COLO668 (cell line): ENCODE results near the gene SERPINI1.
A peak's percentile ranks its signal among the peaks of the same experiment; 100 is the strongest.

Source experiments
- DNase-seq: peaks from one replicate; lab custom pipeline; 2025; ENCODE audit not compliant: unreplicated experiment; lab: John Stamatoyannopoulos, UW

SERPINI1 gene

DNA sequence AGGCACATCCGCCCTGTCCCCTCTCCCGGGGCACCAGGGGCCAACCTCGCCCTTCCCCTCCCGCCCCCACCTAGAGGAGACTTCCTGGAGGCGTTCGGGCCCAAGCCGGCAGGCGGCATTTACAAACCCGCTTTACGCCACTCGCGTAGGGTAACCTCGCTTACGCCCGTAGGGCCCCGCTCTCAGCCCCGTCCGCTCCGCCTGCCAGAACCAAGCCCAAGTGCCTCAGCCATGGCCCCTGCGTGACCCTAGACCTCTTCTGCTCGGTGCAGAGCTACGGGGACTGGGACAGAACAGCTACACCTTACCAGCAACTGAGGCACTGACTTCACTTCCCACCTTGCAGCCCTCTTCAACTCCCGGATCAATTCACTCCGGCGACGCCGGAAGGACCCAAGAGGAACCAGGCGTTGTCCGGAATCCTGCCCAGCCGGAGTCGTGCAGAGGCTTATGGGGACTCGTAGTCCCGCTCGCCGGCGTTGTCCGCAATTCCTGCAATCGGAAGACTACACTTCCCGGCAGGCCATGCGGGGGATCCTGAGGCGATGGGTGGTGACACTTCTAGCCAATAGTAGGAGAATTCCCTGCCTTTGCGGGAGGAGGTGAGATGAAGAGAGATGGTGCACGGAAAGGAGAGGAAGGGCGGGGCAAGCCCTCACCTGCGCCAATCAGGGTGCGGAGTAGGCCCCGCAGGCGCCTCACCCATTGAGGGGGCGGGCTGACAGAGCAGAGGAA lies 856 bp upstream of the SERPINI1 start, which contains the start of gene PDCD10:
Gene PDCD10 (minus strand): TSS at position 395 of the 735 bp plus-strand sequence. CDS start 14,735 bp downstream, outside the sequence.
- DNase-seq, result peak; percentile 95

DNA sequence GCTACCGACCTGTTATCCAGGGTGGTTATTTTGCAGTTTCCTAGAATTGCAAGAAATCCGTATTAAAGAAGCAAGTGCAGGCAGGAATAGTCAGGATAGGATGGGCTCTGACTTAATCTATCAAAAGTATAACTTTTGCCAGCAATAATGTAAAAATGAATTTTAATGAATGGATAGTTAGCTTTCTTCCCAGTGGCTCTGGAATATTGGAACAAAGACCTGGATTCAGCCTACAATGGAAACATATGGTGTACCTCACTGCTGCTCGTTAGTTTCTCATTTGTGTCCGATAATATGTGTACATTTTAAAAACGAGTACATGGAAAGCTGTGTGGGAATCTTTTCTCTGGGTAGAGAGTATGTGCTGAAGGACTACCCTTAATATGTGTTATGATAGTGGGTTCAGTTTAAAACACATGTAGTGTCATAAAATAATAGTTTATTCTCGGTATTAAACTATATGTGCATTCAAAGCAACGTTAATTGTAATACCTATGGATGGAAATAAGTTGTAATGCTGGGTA lies 805 bp downstream of the SERPINI1 start:
- DNase-seq, result no peak

- DNase-seq, result no peak
These were observed 1.5 kb downstream of the SERPINI1 start for GRCh38 chr3:167736997-167737396.

GRCh38 chr3:167738037-167738436 lies 2.5 kb downstream of the SERPINI1 start:
- no peak for DNase-seq

- no peak for DNase-seq
These were observed 3.8 kb downstream of the SERPINI1 start for GRCh38 chr3:167739190-167739810.

- DNase-seq, result peak; percentile 4
These were observed 5.6 kb downstream of the SERPINI1 start for GRCh38 chr3:167740961-167741587.

DNA sequence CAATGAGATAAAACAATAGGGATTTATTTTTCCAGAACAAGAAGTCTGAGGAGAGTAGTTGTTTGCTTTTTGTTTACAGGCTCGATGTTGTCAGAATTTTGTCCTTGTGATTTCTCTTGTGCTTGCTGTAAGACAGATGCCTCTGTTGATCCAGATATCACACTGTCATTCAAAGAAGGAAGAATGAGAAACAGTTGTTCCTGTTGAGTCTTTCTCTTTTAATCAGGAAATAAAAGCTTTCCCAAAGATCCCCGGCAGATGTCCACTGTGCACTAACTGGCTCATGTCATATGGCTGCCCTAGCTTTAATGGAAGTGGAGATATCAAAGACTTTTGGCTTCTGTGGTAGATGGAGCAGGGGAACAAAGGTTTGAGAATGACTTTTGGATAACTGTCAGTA lies 6.8 kb downstream of the SERPINI1 start:
- DNase-seq, result no peak

GRCh38 chr3:167743799-167744198 lies 8.3 kb downstream of the SERPINI1 start:
- DNase-seq, result no peak

DNA sequence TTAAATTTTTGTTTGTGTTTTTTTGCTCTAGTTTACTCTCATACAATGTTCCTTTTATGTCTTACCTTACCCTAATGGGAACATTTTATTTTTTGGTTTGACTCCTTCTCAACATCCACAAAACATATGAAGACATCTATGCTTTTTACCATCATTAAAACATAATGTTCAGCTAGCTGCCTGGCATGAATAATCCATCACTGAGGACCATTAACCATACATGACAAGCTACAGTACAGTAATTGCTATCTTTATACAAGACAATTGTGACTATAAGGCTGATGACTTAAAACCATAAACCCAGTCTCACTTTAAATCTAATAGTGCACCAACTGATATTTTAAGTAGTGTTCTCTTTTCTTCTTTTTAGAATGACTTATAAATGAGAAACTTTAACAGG lies 13.7 kb downstream of the SERPINI1 start:
- DNase-seq, result no peak

- DNase-seq, result no peak
These were observed 14.2 kb downstream of the SERPINI1 start for GRCh38 chr3:167749728-167750127.

DNA sequence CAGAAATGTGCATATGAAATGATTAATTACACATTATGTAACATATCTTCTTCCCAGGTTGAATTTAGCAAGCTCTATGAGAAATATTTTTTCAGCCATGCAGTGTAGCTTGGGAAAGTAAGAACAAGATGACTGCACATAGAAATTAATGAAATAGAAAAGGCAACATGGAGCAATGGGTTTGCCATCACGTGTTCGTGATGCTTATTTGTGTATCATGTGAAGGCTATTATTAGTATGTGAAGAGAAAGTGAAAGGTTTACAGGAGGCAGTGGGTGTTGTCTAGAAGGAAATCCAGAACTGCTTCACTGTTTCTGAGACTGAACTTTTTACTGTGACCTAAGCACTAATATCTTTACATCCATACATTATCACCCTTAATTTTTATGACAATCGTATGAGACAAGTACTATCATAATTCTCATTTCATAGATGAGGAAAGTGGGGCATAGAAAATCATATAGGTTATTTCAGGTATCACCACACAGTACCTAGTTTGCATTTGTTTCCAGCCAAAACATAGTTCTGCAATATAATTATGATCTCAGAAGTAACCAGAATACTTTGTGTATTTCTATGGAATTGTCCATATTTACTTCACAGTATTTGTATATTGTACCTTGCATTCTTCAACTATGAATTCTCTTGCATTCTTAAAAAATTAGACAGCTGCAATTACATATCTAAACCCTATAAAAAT lies 14.9 kb downstream of the SERPINI1 start:
- DNase-seq, result no peak

GRCh38 chr3:167754049-167754448 lies 18.5 kb downstream of the SERPINI1 start:
- no peak for DNase-seq

- DNase-seq, result no peak
These were observed 25.8 kb downstream of the SERPINI1 start for GRCh38 chr3:167761302-167761701.

GRCh38 chr3:167762296-167762695 lies 26.8 kb downstream of the SERPINI1 start:
- no peak for DNase-seq

DNA sequence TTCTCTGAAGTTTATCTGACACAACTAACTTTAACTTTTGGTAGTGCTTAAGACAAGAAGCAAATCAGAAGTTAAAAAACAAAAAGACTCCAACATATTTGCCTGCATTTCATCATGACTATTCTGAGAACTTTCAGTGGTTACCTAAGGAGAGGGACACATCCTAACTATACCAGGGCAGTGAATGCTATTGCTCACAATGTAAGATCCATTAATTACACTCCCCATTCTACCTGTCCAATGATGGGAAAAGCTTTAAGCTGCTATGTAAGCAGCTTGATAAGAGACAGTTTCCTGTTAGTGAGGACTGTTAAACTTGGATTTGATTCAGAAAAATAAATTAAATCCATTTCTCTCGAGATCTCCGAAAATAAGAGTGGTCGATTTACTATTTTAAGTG lies 37.5 kb downstream of the SERPINI1 start:
- DNase-seq, result no peak

GRCh38 chr3:167773584-167773983 lies 38.1 kb downstream of the SERPINI1 start:
- no peak for DNase-seq

DNA sequence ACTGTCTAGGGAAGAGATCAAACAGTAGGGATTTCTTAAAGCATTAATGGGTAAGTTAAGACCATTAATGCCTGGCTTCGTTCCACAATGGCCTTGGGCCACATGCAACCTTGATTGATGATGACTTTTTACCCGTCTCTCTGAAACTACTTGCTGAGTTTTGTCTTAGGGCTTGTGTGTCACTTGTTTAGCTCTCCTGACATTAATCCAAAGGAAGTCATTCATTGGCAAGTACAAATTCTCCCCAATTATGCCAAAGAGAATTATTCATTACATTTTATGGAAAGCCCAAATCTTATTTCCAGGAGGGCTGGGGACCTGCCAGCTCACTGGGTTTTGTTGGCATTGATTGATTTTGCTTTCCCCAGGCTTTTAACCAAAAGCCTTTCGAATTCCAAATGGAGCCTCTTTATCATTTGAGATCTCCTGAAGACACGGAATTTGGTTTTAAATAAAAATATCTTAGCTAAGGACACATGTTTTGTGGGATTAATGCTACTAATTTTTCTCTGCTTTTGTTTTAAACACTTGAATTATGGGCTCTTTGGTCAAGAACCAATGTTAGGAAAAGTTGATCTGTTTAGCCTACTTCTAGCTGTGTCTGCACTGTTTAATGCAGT lies 40.7 kb downstream of the SERPINI1 start:
- DNase-seq, result no peak

GRCh38 chr3:167777356-167777755 lies 41.8 kb downstream of the SERPINI1 start:
- DNase-seq, result no peak

- DNase-seq, result no peak
These were observed 44.8 kb downstream of the SERPINI1 start for GRCh38 chr3:167780214-167780883.

DNA sequence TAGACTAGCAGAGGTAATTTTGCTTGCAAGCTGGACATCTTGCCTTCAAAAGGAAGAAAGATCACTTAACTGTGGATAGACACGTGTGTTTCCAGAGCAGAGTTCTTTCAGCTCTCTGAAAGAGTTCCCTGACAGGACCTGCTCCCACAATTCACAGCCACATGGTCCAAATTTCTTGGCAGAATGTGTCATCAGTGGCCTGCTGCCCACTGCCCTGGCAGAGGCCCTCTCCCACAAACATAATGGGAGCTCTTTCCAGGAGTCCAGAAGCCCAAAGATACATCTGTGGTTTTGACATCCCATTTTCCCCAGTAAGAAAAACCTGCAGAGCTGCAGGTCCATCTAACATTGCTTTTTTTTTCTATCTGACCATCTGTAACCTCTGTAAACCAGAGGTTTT lies 48.3 kb downstream of the SERPINI1 start:
- DNase-seq, result no peak
